Dedifferentiated amniotic fluid mesenchymal stem cell (primary cell): ENCODE data around the gene GNE.
"Not testable (repeated sequence)": the region's sequence is repeated elsewhere in the genome, so short reads cannot be mapped to it uniquely, and the experiment has no call there.

Experiments used
- DNase-seq: peaks from one replicate; pipeline ENCODE4 v3.0.0-alpha.2; 2016; ENCODE audit errors: extremely low spot score

GNE gene

GRCh38 chr9:36264896-36265295, 6.6 kb upstream of the GNE start:
- DNase-seq: no peak

- DNase-seq: no peak
Measured at GRCh38 chr9:36263683-36264082, 5.4 kb upstream of the GNE start.

GRCh38 chr9:36258996-36259533, 817 bp upstream of the GNE start:
- peak; percentile 20 for DNase-seq

- no peak for DNase-seq
Measured at GRCh38 chr9:36251428-36251827, 6.8 kb downstream of the GNE start.

- DNase-seq: no peak
Measured at GRCh38 chr9:36250079-36250478, 8.2 kb downstream of the GNE start.

- no peak for DNase-seq
Measured at GRCh38 chr9:36249189-36249588, 9.1 kb downstream of the GNE start.

- DNase-seq: peak; percentile 41
Measured at GRCh38 chr9:36248061-36248460, 10.2 kb downstream of the GNE start.

GRCh38 chr9:36247356-36247755, 10.9 kb downstream of the GNE start:
- DNase-seq: no peak

- DNase-seq: no peak
Measured at GRCh38 chr9:36245906-36246305, 12.3 kb downstream of the GNE start.

- DNase-seq: not testable (repeated sequence)
Measured at GRCh38 chr9:36239675-36240074, 18.6 kb downstream of the GNE start.

GRCh38 chr9:36239205-36239604, 19.0 kb downstream of the GNE start:
- DNase-seq: not testable (repeated sequence)

- no peak for DNase-seq
Measured at GRCh38 chr9:36237230-36237629, 21.0 kb downstream of the GNE start.

GRCh38 chr9:36222449-36222848, 35.8 kb downstream of the GNE start:
- no peak for DNase-seq

- no peak for DNase-seq
Measured at GRCh38 chr9:36221667-36222066, 36.6 kb downstream of the GNE start.

- no peak for DNase-seq
Measured at GRCh38 chr9:36218411-36218901, 39.8 kb downstream of the GNE start.

GRCh38 chr9:36218011-36218410, 40.2 kb downstream of the GNE start:
- no peak for DNase-seq

- no peak for DNase-seq
Measured at GRCh38 chr9:36217256-36217968, 40.8 kb downstream of the GNE start.

- no peak for DNase-seq
Measured at GRCh38 chr9:36214571-36214970, 43.7 kb downstream of the GNE start.

- DNase-seq: no peak
Measured at GRCh38 chr9:36213989-36214388, 44.3 kb downstream of the GNE start.

- DNase-seq: no peak
Measured at GRCh38 chr9:36213387-36213786, 44.9 kb downstream of the GNE start.

GRCh38 chr9:36211510-36211909, 46.7 kb downstream of the GNE start:
- DNase-seq: no peak

GRCh38 chr9:36210722-36211121, 47.5 kb downstream of the GNE start:
- no peak for DNase-seq

GRCh38 chr9:36208521-36209253, 49.6 kb downstream of the GNE start:
- DNase-seq: no peak
